Measurements from ENCODE around the gene PCDHA1. TPM values are rescaled to one million over a fixed set of nuclear protein-coding genes. Genes with fewer than 3 reads are reported as not detected.
"Not testable (repeated sequence)": the region's sequence is repeated elsewhere in the genome, so short reads cannot be mapped to it uniquely, and the experiment has no call there.

The PCDHA1 gene
- total and polyA plus RNA-seq, 7 experiments from 2014 or later: not detected

- H3K27me3 Mint-ChIP-seq: peaks cover 0 to 61% (median 43%) of the 10 kb centered on the region in 5 donors
- intact Hi-C loops (cut with micrococcal nuclease): no loop called here
Observed at GRCh38 chr5:140868721-140869554, 83.0 kb downstream of the PCDHA1 start, which contains the start of gene PCDHA11. Gene PCDHA11 (plus strand): TSS chr5:140868957. CDS start chr5:140869104, 147 bp downstream.

GRCh38 chr5:140869555-140869886 is 83.6 kb downstream of the PCDHA1 start:
- H3K27me3 Mint-ChIP-seq: peaks cover 0 to 63% (median 45%) of the 10 kb centered on the region in 5 donors
- H3K9me3 Mint-ChIP-seq: peaks cover 0 to 65% (median 23%) of the 10 kb centered on the region in 11 donors
- intact Hi-C loops (cut with micrococcal nuclease): no loop called here
- H3K27me3 ChIP-seq (ENCODE audit: control insufficient read depth in 2 of 2, insufficient read depth in 2 of 2, low read length in 2 of 2): peaks cover 0 to 16% of the 10 kb centered on the region in 2 donors
- no peak overlapping the region for H3K4me3 ChIP-seq (ENCODE audit: low read length)
- H3K4me1 ChIP-seq (ENCODE audit: control insufficient read depth in 2 of 2, insufficient read depth in 2 of 2, low read length in 2 of 2): no peaks in the 10 kb centered on the region
- POLR2A ChIA-PET: no interaction called here
- ATAC-seq (no peak), DNase-seq (no peak)
- CTCF ChIA-PET: no interaction called here
- peak overlapping the region in 1 of 9 donors; percentile 33 for H3K27ac Mint-ChIP-seq
- H3K4me1 Mint-ChIP-seq: no peaks in the 10 kb centered on the region
- peak overlapping the region in 1 of 10 donors; percentile 20 for H3K4me3 Mint-ChIP-seq
- H3K9me3 ChIP-seq (ENCODE audit: control insufficient read depth in 2 of 3, low read length in 3 of 3): peaks cover 0 to 19% (median 0%) of the 10 kb centered on the region in 3 experiments
- peaks cover 0 to 11% (median 2%) of the 10 kb centered on the region in 5 donors for H3K36me3 Mint-ChIP-seq
- H3K27ac ChIP-seq (ENCODE audit: low read depth, low read length): no peak overlapping the region
- no peaks in the 10 kb centered on the region for H3K36me3 ChIP-seq (ENCODE audit: control insufficient read depth in 2 of 3, insufficient read depth in 3 of 3, low read length in 3 of 3)

More at GRCh38 chr5:140868721-140869554, 83.0 kb downstream of the PCDHA1 start, which contains the start of gene PCDHA11:
- ChIA-PET POLR2A (no interaction called here), CTCF (no interaction called here)
- H3K4me1 ChIP-seq (ENCODE audit: control insufficient read depth in 2 of 2, insufficient read depth in 2 of 2, low read length in 2 of 2): no peaks in the 10 kb centered on the region
- peaks cover 0 to 19% (median 0%) of the 10 kb centered on the region in 3 experiments for H3K9me3 ChIP-seq (ENCODE audit: control insufficient read depth in 2 of 3, low read length in 3 of 3)
- peaks cover 0 to 16% of the 10 kb centered on the region in 2 donors for H3K27me3 ChIP-seq (ENCODE audit: control insufficient read depth in 2 of 2, insufficient read depth in 2 of 2, low read length in 2 of 2)
- no peak within 1 kb of the TSS for H3K4me3 ChIP-seq (ENCODE audit: low read length)
- no peak within 1 kb of the TSS for H3K27ac ChIP-seq (ENCODE audit: low read depth, low read length)
- Mint-ChIP-seq H3K4me1 (no peaks in the 10 kb centered on the region), H3K36me3 (peaks cover 0 to 14% (median 2%) of the 10 kb centered on the region in 5 donors), H3K4me3 (peak within 1 kb of the TSS in 1 of 10 donors; percentile 20), H3K27ac (peak within 1 kb of the TSS in 1 of 9 donors; percentile 33), H3K9me3 (peaks cover 0 to 63% (median 21%) of the 10 kb centered on the region in 11 donors)
- ATAC-seq (no peak), DNase-seq (no peak)
- H3K36me3 ChIP-seq (ENCODE audit: control insufficient read depth in 2 of 3, insufficient read depth in 3 of 3, low read length in 3 of 3): no peaks in the 10 kb centered on the region

- peaks cover 0 to 69% (median 50%) of the 10 kb centered on the region in 5 donors for H3K27me3 Mint-ChIP-seq
- ChIA-PET CTCF (no interaction called here), POLR2A (no interaction called here)
- no peaks in the 10 kb centered on the region for H3K4me1 Mint-ChIP-seq
- H3K4me1 ChIP-seq (ENCODE audit: control insufficient read depth in 2 of 2, insufficient read depth in 2 of 2, low read length in 2 of 2): no peaks in the 10 kb centered on the region
- H3K4me3 ChIP-seq (ENCODE audit: low read length): no peak overlapping the region
- H3K9me3 ChIP-seq (ENCODE audit: control insufficient read depth in 2 of 3, low read length in 3 of 3): peaks cover 0 to 21% (median 0%) of the 10 kb centered on the region in 3 experiments
- no peak overlapping the region for H3K4me3 Mint-ChIP-seq
- ATAC-seq: no peak
- peaks cover 0 to 71% (median 28%) of the 10 kb centered on the region in 11 donors for H3K9me3 Mint-ChIP-seq
- no peak overlapping the region for H3K27ac ChIP-seq (ENCODE audit: low read depth, low read length)
- H3K27ac Mint-ChIP-seq: no peak overlapping the region
- peaks cover 0 to 10% (median 2%) of the 10 kb centered on the region in 5 donors for H3K36me3 Mint-ChIP-seq
- no peak for DNase-seq
- no peaks in the 10 kb centered on the region for H3K36me3 ChIP-seq (ENCODE audit: control insufficient read depth in 2 of 3, insufficient read depth in 3 of 3, low read length in 3 of 3)
- intact Hi-C loops (cut with micrococcal nuclease): no loop called here
- peaks cover 0 to 10% of the 10 kb centered on the region in 2 donors for H3K27me3 ChIP-seq (ENCODE audit: control insufficient read depth in 2 of 2, insufficient read depth in 2 of 2, low read length in 2 of 2)
Observed at GRCh38 chr5:140870221-140871201, 84.6 kb downstream of the PCDHA1 start.

- ChIA-PET POLR2A (no interaction called here), CTCF (no interaction called here)
- no peak within 1 kb of the TSS for H3K27ac ChIP-seq (ENCODE audit: low read depth, low read length)
- Mint-ChIP-seq H3K9me3 (peaks cover under 1 to 86% (median 36%) of the 10 kb centered on the region in 11 donors), H3K4me3 (peak within 1 kb of the TSS in 1 of 10 donors; percentile 20), H3K27me3 (peaks cover 0 to 63% (median 61%) of the 10 kb centered on the region in 5 donors), H3K4me1 (no peaks in the 10 kb centered on the region), H3K27ac (peak within 1 kb of the TSS in 1 of 9 donors; percentile 52), H3K36me3 (peaks cover 0 to 21% (median 0%) of the 10 kb centered on the region in 5 donors)
- peaks cover 0 to 4% of the 10 kb centered on the region in 2 donors for H3K27me3 ChIP-seq (ENCODE audit: control insufficient read depth in 2 of 2, insufficient read depth in 2 of 2, low read length in 2 of 2)
- no peak for ATAC-seq
- H3K4me1 ChIP-seq (ENCODE audit: control insufficient read depth in 2 of 2, insufficient read depth in 2 of 2, low read length in 2 of 2): no peaks in the 10 kb centered on the region
- no peaks in the 10 kb centered on the region for H3K36me3 ChIP-seq (ENCODE audit: control insufficient read depth in 2 of 3, insufficient read depth in 3 of 3, low read length in 3 of 3)
- intact Hi-C loops (cut with micrococcal nuclease): no loop called here
- no peak within 1 kb of the TSS for H3K4me3 ChIP-seq (ENCODE audit: low read length)
- H3K9me3 ChIP-seq (ENCODE audit: control insufficient read depth in 2 of 3, low read length in 3 of 3): peaks cover 0 to 30% (median 0%) of the 10 kb centered on the region in 3 experiments
- DNase-seq: no peak
Observed at GRCh38 chr5:140875085-140876065, 89.4 kb downstream of the PCDHA1 start, which contains the start of gene PCDHA12. Gene PCDHA12 (plus strand): TSS chr5:140875308. CDS start chr5:140875473, 165 bp downstream.

GRCh38 chr5:140876541-140877261 is 90.8 kb downstream of the PCDHA1 start:
- H3K4me3 ChIP-seq (ENCODE audit: low read length); intact Hi-C loops (cut with micrococcal nuclease); H3K36me3 ChIP-seq (ENCODE audit: control insufficient read depth in 2 of 3, insufficient read depth in 3 of 3, low read length in 3 of 3); H3K4me1 Mint-ChIP-seq; H3K27ac ChIP-seq (ENCODE audit: low read depth, low read length); H3K4me1 ChIP-seq (ENCODE audit: control insufficient read depth in 2 of 2, insufficient read depth in 2 of 2, low read length in 2 of 2); H3K4me3 Mint-ChIP-seq; ATAC-seq; DNase-seq; CTCF ChIA-PET; POLR2A ChIA-PET; H3K27me3 ChIP-seq (ENCODE audit: control insufficient read depth in 2 of 2, insufficient read depth in 2 of 2, low read length in 2 of 2): not testable (repeated sequence)
- Mint-ChIP-seq H3K27ac (peak overlapping the region in 1 of 9 donors; percentile 52), H3K36me3 (peaks cover 0 to 32% (median 2%) of the 10 kb centered on the region in 5 donors), H3K27me3 (peaks cover 0 to 74% (median 73%) of the 10 kb centered on the region in 5 donors), H3K9me3 (peaks cover 7 to 86% (median 46%) of the 10 kb centered on the region in 11 donors)
- H3K9me3 ChIP-seq (ENCODE audit: control insufficient read depth in 2 of 3, low read length in 3 of 3): peaks cover 0 to 21% (median 0%) of the 10 kb centered on the region in 3 experiments

Data from naive thymus-derived CD4-positive, alpha-beta T cell (primary cell).